ENCODE results near the gene TCF7L1.

- no peak for TF ChIP-seq GATA1 (IDR thresholded peaks at IDR 0.05; ENCODE audit: low read depth, low read length)
- no peak for TF ChIP-seq POLR2A (IDR thresholded peaks at IDR 0.05; ENCODE audit: low read length)
These were observed 21.3 kb upstream of the TCF7L1 start for GRCh38 chr2:85111819-85112281.

Measured in erythroblast (primary cell).